WERI-Rb-1 (cell line): Measurements from ENCODE around the gene AKAP6.

ENCODE experiments used
- DNase-seq: peaks from one replicate; pipeline ENCODE4 v3.0.0-alpha.2; 2020
- H3K27ac ChIP-seq: fragments of 250-450 bp; sonication (Bioruptor Pico); 2 replicates; pipeline ENCODE4 v1.5.1; 2020; ENCODE audit warnings: mild to moderate bottlenecking, moderate library complexity
- H3K27me3 ChIP-seq: fragments of 250-450 bp; sonication (Bioruptor Pico); 2 replicates; pipeline ENCODE4 v1.5.1; 2021; ENCODE audit warnings: mild to moderate bottlenecking, low read depth, moderate library complexity; ENCODE audit not compliant: insufficient read depth, severe bottlenecking
- H3K36me3 ChIP-seq: fragments of 250-450 bp; sonication (Bioruptor Pico); 2 replicates; pipeline ENCODE4 v1.5.1; 2020; ENCODE audit warnings: mild to moderate bottlenecking, moderate library complexity
- H3K4me3 ChIP-seq: 2 replicates; pipeline ENCODE4 v1.5.1; 2011; ENCODE audit warnings: low read depth, mild to moderate bottlenecking, control low read depth, low read length
- H3K9me3 ChIP-seq: fragments of 250-450 bp; sonication (Bioruptor Pico); 2 replicates; pipeline ENCODE4 v1.5.1; 2021; ENCODE audit warnings: mild to moderate bottlenecking, moderate library complexity; ENCODE audit not compliant: severe bottlenecking
- TF ChIP-seq, protein P1 (sequence below): IDR thresholded peaks from 2 replicates; pipeline ENCODE4 v1.5.1; 2011; ENCODE audit warnings: low read depth, mild to moderate bottlenecking, control low read depth, inconsistent platforms, low read length

The AKAP6 gene

DNA sequence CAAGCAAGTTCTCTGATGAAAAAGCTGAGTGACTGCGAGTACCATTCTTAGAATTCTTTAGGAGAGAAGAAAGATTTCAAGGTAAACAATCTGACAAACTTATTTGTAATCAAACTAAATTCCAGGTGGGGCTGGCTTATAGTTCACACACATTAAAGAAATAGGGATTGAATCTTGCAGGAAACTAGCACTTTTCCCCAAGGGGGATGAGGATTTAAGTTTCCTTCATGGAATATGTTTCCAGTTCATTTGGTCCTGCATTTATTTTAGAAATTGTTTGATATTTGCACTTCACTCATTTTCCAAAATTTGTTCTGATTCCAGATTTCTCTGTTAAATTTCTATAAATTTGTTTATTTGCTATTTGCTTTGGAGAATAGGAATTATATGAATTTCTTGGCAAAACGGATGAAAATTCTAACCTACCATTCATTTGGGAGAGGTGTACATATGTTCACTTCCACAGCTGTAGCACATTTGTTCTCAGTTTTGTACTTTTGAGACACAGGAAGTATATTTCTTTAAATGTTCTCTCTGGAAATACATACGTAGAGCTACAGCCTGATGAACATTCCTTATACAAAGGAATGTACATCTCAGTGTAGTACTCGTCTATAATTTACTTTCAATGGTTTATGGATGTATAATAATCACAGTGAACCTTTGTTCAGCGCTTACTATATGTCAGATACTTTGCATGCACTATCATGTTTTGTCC, 145.5 kb downstream of the AKAP6 start:
- DNase-seq, result no peak
- H3K9me3 ChIP-seq, result no peaks in the 10 kb centered on the region
- no peaks in the 10 kb centered on the region for H3K36me3 ChIP-seq
- H3K27me3 ChIP-seq, result no peaks in the 10 kb centered on the region
- no peak overlapping the region for H3K4me3 ChIP-seq
- TF ChIP-seq, protein P1, sequence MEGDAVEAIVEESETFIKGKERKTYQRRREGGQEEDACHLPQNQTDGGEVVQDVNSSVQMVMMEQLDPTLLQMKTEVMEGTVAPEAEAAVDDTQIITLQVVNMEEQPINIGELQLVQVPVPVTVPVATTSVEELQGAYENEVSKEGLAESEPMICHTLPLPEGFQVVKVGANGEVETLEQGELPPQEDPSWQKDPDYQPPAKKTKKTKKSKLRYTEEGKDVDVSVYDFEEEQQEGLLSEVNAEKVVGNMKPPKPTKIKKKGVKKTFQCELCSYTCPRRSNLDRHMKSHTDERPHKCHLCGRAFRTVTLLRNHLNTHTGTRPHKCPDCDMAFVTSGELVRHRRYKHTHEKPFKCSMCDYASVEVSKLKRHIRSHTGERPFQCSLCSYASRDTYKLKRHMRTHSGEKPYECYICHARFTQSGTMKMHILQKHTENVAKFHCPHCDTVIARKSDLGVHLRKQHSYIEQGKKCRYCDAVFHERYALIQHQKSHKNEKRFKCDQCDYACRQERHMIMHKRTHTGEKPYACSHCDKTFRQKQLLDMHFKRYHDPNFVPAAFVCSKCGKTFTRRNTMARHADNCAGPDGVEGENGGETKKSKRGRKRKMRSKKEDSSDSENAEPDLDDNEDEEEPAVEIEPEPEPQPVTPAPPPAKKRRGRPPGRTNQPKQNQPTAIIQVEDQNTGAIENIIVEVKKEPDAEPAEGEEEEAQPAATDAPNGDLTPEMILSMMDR, result no peak
- no peak overlapping the region for H3K27ac ChIP-seq

DNA sequence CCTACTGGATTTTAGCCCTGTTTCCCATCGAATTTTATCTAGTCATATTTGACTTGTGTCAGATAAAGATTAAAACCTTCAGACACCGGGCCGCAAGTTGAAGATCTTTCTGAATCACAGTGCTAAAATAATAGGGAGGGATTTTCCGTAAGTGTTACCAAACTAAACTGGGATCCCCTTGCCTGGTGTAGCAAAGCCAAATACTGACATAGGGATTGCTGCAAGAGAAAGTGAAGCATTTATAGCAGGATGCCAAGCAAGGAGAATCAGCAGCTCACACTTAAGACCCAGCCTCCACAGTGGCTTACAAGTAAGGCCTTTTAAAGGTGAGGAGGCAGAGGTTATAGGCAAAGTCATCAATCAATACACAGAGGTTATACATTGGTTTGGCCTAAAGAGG, 147.4 kb downstream of the AKAP6 start:
- Histone ChIP-seq H3K36me3 (no peaks in the 10 kb centered on the region), H3K9me3 (no peaks in the 10 kb centered on the region), H3K27me3 (no peaks in the 10 kb centered on the region), H3K4me3 (no peak overlapping the region), H3K27ac (no peak overlapping the region)
- no peak for DNase-seq
- TF ChIP-seq, protein P1, result no peak

DNA sequence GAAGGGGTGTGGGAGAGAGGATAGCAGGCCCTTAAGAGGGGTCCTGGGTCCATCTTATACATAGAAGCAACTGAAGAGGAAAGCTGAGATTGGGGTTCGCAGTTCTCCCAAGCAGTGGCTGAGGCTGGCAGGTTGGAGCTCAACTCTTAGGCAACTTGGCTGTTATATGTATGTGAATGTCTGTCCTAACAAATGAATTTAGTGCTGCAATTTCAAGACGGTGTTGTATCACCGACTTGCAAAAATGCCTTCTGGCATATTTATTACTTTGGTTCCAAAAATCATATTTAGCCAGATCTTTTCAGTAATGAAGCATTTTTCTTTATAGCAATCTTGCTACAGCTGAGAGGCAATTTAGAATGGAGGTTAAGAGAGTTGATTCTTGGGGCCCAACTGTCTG, 148.3 kb downstream of the AKAP6 start:
- Histone ChIP-seq H3K4me3 (no peak overlapping the region), H3K27me3 (no peaks in the 10 kb centered on the region), H3K27ac (no peak overlapping the region), H3K36me3 (no peaks in the 10 kb centered on the region), H3K9me3 (no peaks in the 10 kb centered on the region)
- no peak for DNase-seq
- TF ChIP-seq, protein P1, result no peak

DNA sequence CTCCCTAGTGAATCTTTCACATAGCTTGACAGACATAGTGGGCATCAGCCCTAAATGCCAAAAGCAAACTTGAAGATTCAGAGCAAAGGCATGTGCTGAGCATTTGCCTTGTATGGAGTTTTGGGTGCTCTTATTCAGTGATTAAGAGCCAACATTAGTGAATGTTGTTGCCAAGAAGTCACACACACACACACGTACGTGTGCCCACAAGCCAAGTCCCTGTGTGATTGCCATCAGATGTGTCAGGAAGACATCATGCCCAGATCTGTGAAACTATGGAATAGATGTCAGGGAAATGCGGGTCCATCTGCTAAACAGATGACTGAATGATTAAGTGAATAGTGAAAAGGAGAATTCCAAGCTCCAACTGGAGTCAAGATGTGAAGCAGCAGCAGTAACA, 149.0 kb downstream of the AKAP6 start:
- Histone ChIP-seq H3K27ac (no peak overlapping the region), H3K9me3 (no peaks in the 10 kb centered on the region), H3K36me3 (no peaks in the 10 kb centered on the region), H3K27me3 (no peaks in the 10 kb centered on the region), H3K4me3 (no peak overlapping the region)
- DNase-seq, result no peak
- TF ChIP-seq, protein P1, result no peak

DNA sequence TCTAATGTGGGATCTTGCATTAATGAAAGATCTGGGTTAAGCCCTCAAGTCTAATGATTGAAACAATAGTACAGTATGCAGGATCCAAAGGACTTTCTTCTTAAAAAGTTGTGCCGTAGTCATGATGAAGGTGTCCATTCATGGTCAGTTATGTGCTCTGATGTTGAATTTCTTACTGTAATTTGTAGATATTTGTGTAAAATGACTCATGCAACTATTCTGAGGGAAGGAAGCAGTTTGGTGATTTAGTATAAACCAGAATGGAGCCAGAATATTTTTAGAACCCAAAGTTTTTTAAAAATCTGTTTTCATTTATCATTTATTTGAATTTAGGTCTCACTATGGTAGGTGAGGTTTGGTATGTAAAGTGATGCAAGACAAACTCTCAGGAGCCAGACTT, 151.2 kb downstream of the AKAP6 start:
- H3K9me3 ChIP-seq, result no peaks in the 10 kb centered on the region
- TF ChIP-seq, protein P1, result no peak
- H3K36me3 ChIP-seq, result no peaks in the 10 kb centered on the region
- no peak overlapping the region for H3K27ac ChIP-seq
- DNase-seq, result no peak
- H3K27me3 ChIP-seq, result no peaks in the 10 kb centered on the region
- H3K4me3 ChIP-seq, result no peak overlapping the region

DNA sequence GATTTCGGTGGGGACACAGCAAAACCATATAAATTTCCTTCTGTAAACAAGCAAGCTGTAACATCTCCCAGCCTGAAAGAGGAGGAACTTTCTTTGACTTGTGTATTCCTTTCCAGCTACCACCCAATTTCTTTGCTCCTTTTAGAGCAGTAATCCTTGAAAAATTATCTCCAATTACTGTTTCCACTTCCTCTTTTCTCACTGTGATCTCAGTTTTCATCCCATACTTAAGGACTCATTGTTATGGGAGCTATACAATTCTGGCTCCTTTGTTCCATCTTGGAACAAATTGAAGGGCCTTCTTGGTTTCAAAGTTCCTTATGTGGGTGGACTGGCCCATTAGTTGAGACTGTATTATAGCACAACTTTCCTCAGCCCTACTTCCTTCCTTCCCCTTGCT, 152.6 kb downstream of the AKAP6 start:
- H3K9me3 ChIP-seq, result no peaks in the 10 kb centered on the region
- H3K36me3 ChIP-seq, result no peaks in the 10 kb centered on the region
- no peak overlapping the region for H3K27ac ChIP-seq
- DNase-seq, result no peak
- TF ChIP-seq, protein P1, result no peak
- no peaks in the 10 kb centered on the region for H3K27me3 ChIP-seq
- no peak overlapping the region for H3K4me3 ChIP-seq
